Measurements from ENCODE around the gene GPR152.

The GPR152 gene

DNA sequence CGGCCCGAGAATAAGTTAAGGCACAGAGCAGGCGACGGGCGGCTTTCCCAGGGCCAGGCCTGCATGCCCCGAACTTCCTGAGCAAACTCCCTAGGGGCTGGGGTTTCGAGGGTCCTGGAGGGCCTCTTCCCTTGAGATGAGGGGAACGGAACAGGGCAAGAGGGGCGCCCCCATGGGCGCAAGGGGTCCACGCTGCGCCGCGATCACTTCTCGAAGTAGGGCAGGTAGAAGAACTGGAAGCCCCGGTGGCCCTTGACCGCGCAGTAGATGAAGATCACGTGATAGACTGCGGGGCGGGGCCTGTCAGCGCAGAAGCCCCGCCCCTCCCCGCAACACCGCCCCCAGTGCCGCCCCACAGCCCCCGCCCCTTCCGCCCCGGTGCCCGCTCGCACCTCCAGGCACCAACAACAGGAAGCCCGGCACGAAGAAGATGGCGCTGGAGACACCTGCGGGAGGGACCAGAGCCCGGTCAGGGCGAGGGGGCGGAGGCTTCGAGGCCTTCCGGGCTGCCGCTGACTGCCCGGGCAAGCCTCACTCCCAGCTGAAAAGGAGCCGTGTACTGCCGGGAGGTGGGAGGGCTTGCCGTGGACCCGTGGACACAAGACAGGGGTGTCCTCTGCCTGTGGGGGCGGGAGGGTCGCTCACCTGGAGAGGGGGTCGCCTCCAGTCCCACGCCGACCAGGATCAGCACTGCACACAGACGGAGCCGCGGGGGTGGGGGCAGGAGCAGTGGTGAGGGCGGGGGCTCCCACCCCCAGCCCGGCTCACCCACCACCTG lies 12.1 kb upstream of the GPR152 start:
- DNase-seq (ENCODE audit: low spot score), result peak; percentile 74

DNA sequence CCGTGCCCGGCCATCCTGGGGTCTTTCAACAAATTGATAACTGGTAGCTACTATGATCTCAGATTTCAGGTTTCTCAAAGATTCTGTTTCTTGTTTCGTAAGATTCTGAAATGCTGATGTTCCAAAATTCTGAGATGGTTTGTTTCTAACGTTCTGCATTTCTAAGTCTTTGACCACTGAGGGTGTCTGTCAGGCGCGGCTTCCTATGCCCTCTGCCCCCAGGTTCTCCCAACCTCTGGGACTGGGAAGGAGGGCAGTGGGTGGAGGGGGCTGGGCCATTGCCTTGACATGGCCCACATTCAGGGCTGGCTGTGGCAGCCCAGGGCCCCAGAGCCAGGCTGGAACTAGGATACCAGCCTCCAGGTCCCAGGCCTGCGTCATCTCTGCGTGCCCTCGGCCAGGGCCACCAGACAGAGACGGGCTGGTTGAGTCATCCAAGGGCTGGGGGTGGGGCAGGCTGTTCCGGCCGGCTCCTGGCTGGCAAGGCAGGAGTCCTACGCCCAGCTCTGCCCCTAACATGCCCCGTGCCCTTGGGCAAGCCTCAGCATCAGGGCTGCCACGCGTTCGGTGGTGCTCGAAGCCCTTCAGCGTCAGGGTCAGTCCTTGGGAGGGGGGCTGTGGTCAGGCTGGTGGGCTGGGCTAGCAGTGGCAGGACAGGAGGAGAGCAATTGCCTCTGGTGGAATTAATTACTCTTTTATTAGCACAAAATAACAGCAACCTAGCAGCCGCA lies 11.3 kb upstream of the GPR152 start:
- no peak for DNase-seq (ENCODE audit: low spot score)

DNA sequence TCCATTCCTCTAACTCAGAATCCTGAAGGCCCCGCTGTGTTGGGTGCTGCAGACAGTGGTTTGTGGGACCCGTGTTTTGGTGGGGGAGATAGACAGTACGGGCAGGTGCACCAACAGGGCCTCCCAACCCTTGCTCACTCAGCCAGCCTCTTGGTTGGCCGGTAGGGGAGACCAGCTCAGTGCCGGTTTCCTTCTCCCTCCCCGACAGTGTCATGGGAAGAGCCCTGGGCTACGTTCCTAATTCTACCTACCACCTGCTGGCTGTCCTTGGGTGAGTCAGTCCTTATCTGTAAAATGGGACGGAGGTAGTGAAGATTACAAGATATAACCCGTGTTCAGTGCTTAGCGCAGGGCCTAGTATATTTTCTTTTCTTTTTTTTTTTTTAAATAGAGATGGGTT lies 10.7 kb upstream of the GPR152 start:
- no peak for DNase-seq (ENCODE audit: low spot score)

DNA sequence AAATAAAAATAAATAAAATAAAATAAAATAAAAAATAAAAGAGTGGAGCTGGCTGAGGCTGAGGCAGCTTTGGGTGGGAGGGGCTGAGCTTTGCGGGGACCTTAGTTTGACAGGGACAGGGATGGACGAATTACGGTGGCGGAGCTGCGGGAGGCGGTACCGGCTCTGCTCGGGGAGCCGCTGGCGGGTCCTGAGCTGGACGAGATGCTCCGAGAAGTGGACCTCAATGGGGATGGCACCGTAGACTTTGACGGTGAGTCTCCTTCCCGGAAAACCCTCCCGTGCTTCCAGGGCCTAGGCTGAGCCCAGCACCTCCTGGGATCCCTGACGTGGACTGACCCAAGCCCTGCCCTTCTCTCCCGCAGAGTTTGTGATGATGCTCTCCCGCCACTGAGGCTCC lies 5.7 kb upstream of the GPR152 start:
- no peak for DNase-seq (ENCODE audit: low spot score)

DNA sequence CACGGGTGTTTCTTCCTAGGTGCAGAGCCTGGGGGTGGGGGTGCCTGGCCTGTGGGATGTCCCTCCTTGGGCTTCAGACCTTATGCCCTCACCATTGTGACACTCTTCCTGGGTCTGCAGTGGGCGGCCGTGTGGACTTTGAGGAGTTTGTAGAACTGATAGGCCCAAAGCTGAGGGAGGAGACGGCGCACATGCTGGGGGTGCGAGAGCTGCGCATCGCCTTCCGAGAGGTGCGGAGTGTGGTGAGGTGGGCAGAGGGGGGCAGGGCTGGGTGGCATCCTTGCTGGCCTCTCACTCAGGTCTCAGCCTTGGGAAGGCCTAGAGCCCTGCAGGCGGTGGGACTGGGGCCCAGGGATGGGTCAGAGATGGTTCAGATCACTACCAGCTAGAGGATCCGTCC lies 4.9 kb upstream of the GPR152 start:
- no peak for DNase-seq (ENCODE audit: low spot score)

DNA sequence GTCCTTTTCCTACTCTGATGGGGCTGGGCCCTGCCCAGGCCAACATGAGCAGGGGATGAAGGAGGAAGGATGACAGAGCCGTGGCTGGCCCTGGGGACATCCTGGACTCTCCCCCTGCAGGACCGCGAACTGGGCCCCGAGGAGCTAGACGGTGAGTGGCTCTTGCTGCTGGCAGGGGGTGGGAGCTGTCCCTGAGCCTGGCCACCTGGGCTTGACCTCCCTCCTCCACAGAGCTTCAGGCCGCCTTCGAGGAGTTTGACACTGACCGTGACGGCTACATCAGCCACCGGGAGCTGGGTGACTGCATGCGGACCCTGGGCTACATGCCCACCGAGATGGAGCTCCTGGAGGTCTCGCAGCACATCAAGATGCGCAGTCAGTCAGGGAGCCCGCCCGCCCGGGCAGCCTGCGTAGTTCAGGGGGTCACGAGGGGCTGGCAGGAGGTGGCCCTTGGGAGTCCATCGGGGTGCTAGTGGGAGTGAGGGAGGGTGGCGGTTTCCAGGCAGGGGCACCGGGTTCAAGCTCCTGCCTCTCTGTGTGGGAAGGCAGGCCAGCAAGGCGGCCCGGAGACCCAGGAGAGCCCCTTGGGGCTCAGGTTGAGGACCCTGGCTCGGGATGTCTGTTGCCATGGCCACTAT lies 3.7 kb upstream of the GPR152 start:
- DNase-seq (ENCODE audit: low spot score), result no peak

DNA sequence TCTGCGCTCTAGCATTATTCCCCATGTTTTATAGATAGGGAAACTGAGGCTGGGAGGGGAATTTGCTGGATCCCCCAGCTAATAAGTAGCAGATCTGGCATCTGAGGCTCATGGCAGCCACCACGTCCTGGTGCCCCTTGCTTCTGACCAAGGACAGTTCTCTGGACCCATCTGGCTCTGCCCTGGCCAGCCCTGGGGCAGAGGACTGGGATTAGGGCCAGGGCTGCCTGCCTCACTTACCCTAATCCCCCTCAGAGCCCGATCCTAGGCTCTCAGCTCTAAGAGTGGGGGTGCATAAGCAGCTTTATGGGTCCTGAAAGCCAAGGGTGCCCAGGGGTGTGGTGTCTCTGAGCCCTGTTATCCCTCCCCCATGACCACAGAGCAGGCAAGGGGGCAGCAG lies 2.5 kb upstream of the GPR152 start, which contains the start of gene CABP4:
CABP4 (plus strand) TSS at position 301 of the 400 bp plus-strand sequence; CDS start at position 371, 70 bp downstream.
- no peak for DNase-seq (ENCODE audit: low spot score)

DNA sequence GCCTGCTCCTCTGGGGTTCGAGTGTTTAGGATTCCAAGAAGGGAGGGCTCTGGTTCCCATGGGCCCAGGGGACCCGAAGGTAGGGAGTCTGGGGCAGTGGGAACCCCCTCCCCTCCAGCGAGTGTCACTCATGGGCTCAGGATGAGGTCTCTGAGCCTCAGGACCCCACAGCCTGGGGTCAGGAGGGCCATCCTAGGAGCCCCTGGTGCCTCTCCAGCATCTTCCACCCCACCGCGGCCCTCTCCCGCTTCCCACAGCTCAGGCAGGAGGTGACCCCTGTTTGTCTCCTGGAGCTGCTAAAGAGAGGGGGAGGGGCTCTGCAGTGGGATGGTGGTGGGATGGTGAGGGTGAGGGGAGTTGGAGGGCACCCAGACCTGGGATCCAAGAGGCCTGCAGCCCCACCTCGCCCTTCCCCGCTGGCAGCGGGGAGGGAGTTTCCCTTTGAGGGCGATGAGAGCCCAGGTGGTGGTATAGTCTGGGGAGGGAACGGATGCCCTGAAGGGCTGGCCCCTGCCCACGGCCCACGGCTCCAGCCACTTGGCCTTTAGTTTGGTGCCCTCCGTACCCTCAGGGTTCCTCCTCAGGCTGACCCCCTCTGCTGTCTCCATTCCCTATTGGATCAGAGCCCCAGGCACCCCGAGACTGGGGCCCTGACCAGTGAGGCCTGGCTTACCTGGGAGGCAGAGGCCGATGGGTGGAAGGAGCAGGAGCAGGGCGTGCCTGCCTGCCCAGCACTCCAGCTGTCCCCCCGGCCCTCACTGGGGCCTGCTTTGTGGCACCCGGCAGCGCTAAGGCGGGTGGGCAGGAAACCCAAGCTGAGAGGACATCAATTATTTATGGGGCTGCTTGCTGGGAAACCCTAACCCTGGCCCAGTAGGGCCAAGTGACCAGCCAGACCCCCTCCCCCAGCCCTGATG lies 1.5 kb upstream of the GPR152 start:
- no peak for DNase-seq (ENCODE audit: low spot score)

DNA sequence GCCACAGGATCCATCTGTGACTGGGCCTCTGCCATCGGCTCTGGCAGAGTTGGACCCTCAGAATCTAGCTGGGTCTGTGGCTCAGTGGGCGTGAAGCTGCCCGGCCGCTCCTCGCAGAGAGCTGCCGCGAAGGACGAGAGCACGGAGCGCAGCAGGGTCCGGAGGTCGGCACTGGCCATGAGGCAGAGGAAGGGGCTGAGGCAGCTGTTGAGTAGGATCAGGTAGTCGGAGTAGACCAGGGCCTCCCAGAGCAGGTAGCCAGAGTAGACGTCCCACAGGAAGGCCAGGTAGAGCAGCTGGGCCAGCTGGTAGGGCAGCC lies 912 bp downstream of the GPR152 start:
- DNase-seq (ENCODE audit: low spot score), result no peak

DNA sequence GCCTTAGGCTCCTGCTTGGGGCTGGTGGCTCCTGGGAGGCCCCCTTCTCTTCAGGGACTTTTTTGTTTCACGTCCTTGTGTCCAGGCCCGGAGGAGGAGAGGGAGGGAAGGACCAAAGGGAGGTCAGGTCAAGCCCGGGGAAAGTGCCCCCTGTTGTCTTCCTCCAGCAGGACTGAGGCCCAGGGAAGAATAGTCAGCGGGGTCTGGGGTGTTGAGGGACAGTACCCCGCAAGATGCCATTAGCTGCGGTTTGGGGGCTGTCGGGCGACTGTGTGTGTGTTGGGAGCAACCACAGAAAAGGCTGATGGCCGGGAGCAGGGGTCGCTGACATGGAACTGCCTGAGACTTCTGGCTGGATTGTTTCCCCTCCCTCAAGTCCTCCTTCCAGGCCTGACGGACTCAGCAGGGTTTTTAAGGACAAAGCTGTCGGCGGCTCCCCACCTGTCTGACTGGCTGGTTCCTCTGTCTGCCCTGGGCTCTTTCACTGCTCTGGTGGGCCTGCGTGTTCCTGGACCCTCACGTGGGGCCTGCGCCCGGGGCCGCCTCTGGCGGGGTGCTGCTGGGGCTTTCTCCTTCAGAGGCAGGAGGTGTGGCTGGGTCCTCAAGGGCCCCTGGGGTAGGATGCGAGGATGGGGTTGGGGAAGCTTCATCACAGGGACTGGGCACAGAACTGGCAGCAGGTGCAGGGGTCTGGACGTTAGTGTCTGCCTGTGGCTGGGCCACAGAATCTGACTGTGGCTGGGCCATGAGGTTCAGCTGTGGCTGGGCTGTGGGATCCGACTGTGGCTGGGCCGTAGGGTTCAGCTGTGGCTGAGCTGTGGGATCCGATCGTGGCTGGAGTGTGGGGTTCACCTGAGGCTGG lies 1.5 kb downstream of the GPR152 start:
- DNase-seq (ENCODE audit: low spot score), result no peak

DNA sequence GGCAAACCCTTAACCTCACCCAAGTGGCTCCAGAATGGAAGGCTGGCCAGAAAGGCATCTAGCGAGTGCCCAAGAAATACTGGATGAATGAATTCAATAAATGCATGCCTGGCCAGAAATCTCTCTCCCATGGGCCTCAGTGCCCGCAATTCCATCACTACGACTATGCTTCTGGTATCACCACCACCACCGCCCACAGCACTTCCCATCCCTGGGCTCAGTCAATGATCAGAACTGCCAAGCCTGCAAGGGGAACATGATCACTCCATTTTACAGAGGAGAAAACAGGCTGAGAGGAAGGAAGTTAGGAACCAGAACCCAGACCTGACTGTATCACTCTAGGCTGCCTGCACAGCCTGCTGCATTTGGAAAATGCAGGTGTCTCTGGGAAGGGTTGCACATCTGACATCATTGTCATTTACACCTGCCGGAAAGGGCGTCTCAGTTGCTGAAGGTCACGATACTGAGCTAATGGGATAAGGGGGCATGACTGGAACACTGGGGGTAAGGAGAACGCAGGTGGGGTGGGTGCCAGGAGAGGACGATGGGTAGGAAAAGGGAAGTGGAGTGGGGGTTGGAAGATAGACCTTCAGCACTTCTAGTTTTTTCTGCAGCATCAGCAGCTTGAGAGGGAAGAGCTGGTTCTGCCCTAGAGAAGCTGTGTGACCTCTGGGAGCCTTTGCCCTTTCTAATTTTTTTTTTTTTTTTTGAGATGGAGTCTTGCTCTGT lies 3.2 kb downstream of the GPR152 start:
- DNase-seq (ENCODE audit: low spot score), result no peak

DNA sequence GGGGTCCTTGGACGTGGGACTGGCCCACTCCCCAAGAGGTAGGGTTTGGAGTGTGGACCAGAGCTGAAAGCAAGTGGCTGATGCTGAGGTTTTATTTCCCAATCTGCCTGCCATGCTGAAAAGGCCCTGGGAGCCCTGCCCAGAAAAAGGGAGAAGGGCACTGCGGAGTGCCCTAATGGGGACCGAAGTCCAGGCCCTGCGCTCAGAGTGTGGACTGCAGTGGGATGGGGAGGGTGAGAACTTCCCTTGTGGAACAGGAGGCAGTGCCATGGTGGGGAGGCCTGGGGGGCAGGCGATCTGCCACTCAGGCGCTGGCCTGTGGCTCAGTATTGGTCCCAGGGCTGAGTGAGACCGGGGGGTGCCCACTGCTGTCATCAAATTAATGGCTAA lies 4.3 kb downstream of the GPR152 start:
- no peak for DNase-seq (ENCODE audit: low spot score)

DNA sequence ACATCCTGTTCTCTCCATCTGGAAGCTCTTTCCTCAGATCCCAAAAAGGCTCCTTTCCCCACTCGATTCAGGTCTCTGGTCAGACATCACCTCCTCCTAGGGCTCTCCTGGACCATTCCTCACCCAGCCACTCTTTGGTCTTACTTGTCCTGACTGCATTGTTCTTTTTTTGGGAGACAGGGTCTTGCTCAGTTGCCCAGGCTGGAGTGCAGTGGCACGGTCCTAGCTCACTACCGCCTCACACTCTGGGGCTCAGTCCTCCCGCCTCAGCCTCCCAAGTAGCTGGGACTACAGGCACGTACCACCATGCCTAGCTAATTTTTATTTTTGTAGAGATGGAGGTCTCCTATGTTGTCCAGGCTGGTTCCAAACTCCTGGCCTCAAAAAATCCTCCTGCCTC lies 7.0 kb downstream of the GPR152 start:
- no peak for DNase-seq (ENCODE audit: low spot score)

DNA sequence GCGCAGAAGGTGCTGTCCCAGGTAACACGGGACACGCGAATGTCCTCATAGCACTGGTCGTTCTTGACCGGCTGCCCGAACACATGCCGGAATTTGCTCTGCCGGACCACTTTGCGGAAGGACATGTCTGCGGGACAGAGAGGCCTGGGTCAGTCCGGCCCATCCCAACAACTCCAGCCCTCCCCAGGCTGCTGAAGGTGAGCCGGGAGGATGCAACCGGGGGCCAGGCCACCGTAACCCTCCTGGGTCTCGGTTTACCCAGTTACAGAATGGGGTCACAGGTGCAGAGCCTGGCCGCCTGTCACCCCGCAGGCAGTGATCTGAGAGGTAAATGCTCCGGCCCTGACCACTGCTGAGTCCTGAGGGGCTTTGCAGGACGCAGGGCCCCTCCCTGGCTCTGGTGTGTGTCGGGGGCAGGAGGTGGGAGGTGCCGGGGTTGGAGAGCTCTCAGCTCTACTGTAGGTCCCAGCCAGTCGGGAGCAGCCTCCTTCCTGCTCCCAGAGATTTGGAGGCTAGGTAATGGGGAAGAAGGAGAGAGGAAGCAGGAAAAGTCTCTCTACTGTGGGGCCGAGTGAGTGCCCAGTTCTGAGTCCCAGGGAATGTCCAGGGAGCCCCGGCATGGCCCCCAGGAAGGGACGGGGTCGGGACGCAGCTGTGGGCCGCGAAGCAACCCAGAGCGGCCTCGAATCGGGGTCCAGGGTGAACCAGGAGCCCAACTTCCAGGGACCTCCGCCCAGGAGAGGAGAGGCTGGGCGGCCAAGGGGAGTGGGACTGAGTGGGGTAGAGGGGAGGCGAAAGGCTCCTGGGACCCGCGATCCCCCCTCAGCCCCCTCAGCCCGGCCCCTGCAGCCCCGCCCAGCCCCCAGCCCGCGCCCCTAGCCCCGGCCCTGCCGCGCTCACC lies 9.8 kb downstream of the GPR152 start:
- DNase-seq (ENCODE audit: low spot score), result no peak

DNA sequence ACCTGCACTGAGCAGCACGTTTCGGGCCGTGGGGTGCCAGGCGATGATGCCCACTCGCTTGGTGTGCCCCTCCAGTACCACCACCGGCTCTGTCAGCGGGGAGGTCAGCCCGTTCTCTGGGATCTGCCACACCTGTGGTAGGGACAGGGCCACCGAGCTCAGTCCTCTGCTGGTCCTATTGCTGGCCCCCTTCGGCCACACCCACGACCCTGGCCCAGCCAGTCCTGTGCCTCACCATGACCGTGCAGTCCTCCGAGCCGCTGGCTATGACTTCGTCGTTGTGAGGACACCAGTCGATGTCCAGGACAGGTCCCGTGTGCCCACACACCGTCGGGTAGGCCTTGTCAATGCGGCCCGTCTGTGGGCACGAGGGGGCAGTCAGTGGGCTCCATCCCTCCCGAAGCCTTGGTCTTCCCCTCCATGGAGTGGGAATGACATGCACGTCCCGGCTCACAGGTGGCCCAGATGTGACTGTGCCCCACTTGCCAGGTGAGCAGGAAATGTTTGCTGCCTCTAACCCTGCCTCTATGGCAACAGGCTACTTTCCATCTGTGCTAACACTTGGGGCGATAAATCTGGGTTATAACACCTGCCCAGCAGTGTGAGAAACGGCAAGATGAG lies 10.7 kb downstream of the GPR152 start:
- DNase-seq (ENCODE audit: low spot score), result no peak

DNA sequence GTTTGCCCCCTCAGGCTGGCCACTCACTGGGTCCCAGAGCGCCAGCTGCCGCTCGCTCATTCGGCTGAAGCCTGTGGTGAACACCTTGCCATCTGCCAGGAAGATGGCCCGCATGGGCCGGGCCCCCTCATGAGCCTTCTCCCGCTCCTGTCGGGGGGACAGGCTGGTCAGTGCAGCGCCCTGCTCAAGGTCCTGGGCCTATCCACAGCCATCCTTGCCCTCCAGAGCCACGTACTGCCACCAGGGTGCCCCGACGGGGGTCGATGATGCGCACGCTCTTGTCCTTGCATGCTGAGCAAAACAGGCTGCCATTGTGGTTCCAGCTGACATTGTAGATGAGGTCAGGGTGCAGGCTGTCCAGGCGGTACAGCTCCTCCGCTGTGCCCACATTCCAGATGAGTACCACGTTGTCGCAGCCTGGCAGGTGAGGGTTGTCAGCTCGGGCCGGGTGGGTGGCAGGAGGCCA lies 11.4 kb downstream of the GPR152 start:
- no peak for DNase-seq (ENCODE audit: low spot score)

DNA sequence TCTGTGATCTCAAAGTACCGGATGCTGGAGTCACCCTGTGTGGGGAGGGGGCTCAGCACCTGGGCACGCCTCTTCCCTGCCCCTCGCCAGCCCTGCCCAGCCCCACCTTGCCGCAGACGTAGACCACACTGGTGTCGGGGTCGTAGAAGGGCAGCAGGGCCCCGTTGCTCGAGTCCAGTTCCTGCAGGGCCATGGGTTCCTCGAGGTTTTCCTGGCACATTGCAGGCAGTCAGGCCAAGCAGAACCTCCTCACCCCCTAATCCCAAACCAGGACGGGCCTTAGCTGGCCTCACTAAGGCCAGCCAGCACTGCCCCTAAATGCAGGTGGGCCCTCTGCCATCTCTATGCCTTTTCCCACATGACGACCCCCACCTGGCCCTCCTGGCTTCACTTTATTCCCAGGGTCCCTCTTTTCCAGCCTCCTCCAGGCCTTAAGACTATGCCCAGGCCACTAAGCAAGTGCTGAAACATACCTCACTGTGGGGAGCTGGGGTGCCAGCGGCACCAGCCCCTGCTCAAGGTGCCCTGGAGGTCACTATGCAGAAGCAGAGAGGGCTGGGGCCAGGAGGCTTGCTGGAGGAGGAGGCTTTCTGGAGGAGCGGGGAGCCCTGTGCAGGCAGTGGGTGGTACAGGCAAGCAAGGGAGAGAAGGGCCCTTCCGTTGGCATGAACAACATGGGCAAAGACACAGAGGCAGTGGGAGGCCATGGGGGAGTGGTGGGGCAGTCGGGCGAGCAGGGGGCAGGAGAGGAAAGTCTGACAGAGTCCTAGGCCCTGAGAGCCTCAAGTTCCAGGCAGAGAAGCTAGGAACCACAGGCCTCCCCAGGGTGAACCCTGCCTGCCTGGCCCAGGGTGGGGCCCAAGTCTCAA lies 12.1 kb downstream of the GPR152 start:
- no peak for DNase-seq (ENCODE audit: low spot score)
